CD4-positive, alpha-beta T cell treated with Interleukin-15 for 4 hours (primary cell): Measurements from ENCODE around the gene PRSS38.
A peak's percentile ranks its signal among the peaks of the same experiment; 100 is the strongest.

Source experiments
- DNase-seq: peaks from one replicate; pipeline ENCODE4 v3.0.0-alpha.2; 2020; ENCODE audit warnings: low spot score

PRSS38 gene

DNA sequence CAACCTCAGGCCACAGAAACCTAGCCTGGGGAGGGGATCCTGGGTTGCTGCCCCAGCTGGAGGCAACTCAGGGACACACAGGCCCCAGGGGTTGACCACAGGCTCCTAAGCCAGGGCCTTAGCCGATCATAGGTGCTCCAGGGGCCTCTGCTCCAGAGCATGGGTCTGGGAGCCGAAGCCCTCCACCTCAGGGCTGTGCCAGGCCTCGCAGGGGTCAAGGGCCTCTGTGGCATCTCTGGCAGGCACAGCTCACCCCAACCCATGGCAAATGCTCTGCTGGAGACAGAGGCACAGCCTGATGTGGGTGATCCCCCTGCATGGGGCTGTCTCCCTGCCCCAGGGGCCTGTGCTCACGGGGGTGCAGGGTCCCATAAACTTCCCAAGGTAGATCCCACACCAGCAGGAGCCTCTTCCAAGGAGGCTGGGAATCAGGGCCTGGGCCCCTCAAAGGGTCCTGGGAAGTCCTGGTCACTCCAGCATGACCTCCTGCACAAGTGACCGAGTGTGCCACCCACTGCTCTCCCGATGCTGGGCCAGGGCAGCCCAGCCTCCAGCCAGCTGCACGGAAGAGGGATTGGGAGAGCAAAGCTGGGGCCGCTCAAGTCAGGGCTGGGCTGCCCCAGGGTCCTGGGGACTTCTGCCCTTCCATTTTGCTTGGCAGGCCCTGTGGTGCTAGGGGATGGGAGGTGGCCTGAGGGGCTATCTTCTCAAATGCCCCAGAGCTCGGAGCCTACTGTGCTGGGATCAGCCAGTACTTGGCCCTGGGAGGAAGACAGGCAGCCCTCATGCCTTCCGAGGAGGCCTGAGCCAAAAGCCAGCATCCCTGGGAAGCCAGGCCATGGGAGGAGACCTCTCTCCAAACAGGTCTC lies 22.2 kb upstream of the PRSS38 start:
- no peak for DNase-seq

GRCh38 chr1:227793948-227794816 lies 21.3 kb upstream of the PRSS38 start:
- no peak for DNase-seq

- no peak for DNase-seq
These were observed 20.7 kb upstream of the PRSS38 start for GRCh38 chr1:227794817-227795192.

DNA sequence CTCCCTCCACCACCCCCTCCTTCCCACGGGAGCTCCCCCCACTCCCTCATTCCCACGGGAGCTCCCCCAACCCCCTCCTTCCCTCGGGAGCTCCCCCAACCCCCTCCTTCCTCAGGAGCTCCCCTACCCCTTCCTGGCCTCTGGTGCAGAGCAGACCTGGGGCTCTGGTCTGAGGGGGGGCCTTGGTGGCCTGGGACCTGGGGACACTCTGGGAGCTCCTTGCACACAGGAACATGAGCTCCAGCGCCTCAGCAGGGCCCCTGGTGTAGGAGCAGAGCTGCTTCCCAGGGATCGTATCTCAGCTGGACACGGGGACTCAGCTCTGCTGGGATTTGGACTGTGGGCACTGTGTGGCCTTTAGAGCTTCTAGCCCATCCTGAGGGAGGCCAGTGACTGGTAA lies 19.7 kb upstream of the PRSS38 start:
- no peak for DNase-seq

GRCh38 chr1:227796359-227796915 lies 19.0 kb upstream of the PRSS38 start:
- no peak for DNase-seq

DNA sequence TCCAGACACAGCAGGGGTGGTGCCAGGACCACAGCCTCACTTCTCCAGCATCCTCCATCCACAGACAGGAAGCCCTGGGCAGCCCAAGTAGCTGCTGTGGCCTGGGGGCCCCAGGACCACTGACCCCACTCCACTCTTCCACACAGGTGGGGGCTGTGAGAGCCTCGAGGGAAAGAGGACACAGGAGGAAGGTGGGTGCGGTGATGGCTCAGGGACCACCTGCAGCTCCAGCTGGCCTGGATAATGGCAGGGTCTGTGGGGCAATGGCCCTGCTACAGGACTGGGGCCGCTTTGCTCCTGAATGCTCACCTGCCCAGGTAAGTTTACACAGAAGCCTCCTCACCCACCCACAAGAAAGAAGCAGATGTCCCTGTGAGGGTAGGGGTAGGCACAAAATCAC lies 18.3 kb upstream of the PRSS38 start:
- no peak for DNase-seq

- DNase-seq: no peak
These were observed 17.9 kb upstream of the PRSS38 start for GRCh38 chr1:227797625-227798024.

DNA sequence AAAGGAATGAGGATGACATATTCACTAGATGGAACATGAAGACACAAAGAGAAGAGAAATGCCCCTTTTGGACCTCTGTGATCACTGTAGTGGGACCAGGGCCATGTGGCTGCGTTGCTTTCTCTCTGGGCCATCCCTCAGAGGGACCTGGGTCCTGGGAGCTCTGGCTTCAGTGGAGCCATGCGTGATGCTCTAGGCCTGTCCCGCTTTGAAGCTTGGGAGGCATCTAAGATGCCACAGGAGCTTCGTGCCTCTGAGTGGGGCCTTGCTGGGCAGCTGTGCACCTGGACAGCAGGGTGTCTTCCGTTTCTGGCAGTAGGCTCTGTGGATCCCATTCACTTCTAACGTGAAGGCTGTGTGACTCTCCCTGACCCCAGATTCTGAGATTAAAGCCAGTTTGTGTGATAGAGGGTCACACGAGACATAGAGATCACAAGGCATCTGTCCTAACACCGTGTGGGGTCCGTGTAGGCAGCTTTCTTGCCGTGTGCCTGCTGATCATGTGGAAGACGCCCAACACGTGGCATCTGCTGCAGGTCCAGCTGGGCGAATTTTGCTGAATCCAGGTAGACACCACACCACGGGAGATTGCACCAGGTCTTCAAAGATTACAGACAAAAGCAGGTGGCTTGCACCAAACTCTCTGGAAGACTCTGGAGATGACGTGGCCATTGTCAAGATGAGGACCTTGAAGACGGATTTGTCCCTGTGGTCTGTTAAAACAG lies 17.2 kb upstream of the PRSS38 start:
- DNase-seq: no peak

DNA sequence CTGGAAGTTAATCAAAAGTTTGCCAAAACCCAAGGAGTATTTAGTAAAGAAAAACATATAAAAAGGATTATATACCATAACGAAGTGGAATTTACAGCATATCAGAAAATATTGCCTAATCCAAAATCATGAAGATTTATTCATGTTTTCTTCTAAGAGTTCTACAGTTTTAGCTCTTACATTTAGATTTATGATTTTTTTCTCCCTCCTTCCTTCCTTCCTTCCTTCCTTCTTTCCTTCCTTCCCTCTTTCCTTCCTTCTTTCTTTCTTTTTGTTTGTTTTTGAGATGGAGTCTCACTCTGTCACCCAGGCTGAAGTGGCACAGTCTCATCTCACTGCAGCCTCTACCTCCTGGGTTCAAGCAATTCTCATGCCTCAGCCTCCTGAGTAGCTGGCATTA lies 15.7 kb upstream of the PRSS38 start:
- DNase-seq: no peak

DNA sequence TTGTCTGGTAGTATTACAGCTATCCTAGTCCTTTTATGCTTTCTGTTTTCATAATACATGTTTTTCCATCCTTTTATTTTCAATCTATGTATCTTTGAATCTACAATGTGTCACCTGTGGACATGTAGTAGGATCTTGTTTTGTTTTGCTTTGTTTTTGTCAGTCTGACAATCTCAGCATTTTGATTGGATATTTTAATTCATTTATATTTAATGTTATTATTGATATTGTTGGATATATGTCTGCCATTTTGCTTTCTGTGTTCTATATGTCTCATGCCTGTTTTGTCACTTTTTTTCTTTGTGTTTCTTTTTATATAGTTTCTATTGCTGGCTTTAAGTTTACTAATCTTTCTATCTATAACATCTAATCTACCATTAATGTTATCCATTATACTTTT lies 11.5 kb upstream of the PRSS38 start:
- DNase-seq: no peak

DNA sequence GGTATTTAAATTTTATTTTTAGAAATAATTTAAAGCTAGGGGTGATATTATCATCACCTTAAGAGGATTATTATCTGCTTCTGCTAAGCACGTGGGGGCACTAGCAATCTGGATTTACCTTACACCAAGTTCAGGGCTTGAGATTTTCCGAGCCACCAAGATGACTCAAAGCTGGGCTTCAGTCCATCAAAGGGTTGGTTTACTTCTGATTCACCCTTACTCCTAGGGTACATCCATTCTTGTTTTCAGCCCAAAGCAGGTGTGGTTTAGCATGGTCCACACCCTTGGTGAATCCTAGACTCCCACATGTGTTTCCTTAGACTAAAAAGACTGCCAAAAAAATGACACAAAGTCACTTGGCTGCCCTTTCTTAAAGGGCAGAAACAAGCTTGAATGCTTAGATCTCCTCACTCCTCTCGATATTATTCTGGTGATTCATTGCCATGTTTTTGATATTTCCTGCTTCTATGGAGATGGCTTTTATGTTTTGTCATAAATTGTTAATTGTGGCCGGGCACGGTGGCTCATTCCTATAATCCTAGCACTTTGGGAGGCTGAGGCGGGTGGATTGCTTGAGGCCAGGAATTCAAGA lies 9.8 kb upstream of the PRSS38 start:
- no peak for DNase-seq

DNA sequence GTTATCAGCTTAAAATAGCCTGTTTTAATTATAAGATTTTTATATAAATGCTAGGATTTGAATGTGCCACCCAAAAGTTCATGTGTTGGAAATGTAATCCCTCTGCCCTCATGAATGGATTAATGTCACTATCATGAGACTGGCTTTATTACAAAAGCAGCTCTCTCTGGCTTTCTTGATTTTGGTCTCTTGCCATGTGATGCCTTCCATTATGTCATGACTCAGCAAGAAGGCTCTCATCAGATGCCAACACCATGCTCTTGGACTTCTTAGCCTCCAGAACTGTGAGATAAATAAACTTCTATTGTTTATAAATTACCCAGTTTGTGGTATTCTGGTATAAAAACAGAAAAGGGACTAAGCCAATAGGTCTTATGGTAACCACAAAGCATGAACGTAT lies 6.9 kb upstream of the PRSS38 start:
- no peak for DNase-seq

GRCh38 chr1:227809026-227809425 lies 6.4 kb upstream of the PRSS38 start:
- no peak for DNase-seq

DNA sequence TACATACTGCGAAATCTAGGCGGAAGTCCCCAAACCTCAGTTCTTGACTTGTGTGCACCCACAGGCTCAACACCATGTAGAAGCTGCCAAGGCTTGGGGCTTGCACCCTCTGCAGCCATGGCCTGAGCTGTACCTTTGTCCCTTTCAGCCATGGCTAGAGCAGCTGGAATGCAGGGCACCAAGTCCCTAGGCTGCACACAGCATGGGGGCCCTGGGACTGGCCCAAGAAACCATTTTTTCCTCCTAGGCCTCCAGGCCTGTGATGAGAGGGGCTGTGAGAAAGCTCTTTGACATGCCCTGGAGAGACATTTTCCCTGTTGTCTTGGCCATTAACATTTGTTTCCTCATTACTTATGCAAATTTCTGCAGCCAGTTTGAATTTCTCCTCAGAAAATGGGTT lies 1.5 kb upstream of the PRSS38 start:
- DNase-seq: no peak

DNA sequence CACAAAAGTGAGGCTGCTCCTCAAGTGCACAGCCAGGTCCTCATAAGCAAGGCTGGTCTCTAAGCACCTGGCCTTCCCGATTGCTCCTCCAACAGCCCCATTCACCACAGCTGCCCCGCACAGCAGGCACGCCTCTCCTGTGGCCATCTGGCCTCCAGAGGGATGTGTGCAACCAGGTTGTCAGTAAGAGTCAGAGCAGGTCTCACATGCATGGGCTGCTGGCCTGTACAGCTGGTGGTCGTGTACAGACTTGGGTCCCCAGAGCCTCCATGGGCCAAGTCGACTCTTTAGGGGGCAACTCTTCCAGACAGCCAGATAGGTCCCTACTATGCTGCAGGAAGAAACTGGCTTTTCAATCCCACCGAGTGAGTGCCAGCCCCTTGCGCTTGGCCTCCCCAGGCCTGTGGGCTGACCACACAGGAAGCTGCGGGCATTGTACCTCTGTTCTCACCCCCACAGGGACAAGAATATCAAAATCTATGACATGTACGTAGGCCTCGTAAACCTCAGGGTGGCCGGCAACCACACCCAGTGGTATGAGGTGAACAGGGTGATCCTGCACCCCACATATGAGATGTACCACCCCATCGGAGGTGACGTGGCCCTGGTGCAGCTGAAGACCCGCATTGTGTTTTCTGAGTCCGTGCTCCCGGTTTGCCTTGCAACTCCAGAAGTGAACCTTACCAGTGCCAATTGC lies 1.4 kb downstream of the PRSS38 start:
- DNase-seq: peak; percentile 1

- no peak for DNase-seq
These were observed 8.1 kb downstream of the PRSS38 start for GRCh38 chr1:227823537-227823936.

GRCh38 chr1:227824204-227824603 lies 8.7 kb downstream of the PRSS38 start:
- DNase-seq: no peak

- no peak for DNase-seq
These were observed 13.3 kb downstream of the PRSS38 start for GRCh38 chr1:227828786-227829185.

GRCh38 chr1:227838181-227838580 lies 22.7 kb downstream of the PRSS38 start:
- no peak for DNase-seq

DNA sequence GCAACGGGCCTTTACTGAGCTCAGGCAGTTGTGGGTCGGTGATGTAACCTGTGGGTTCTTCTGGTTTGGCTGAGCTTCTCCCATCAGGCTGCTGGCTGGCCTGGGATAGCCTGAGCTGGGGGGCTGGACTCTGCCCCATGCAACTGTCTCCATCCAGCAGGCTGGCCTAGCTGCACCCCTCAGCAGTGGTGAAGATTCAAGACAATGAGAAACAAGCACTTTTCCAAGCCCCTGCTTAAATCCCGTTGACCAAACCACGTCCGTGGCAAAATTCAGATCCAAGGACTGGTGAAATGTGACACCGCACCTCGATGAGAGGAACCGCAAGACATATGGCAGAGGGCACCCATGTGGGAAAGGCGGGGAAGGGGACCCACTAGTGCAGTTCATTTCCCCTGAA lies 25.6 kb downstream of the PRSS38 start:
- DNase-seq: no peak
